Hepatocyte (in vitro differentiated cells): ENCODE results near the gene ALDH5A1.

Source experiments
- EZH2phosphoT487 ChIP-seq: fragments of 200-600 bp; sonication (generic); IDR thresholded peaks from one replicate; pipeline ENCODE4 v1.6.1; 2018; ENCODE audit warnings: antibody characterized with exemption, mild to moderate bottlenecking, low read depth, moderate library complexity; ENCODE audit not compliant: unreplicated experiment, severe bottlenecking
- TF ChIP-seq, protein P1 (sequence below): fragments of 200-600 bp; sonication (generic); IDR thresholded peaks from 2 replicates; pipeline ENCODE4 v1.5.1; 2016; ENCODE audit warnings: antibody characterized with exemption, mild to moderate bottlenecking; ENCODE audit not compliant: poor library complexity

DNA sequence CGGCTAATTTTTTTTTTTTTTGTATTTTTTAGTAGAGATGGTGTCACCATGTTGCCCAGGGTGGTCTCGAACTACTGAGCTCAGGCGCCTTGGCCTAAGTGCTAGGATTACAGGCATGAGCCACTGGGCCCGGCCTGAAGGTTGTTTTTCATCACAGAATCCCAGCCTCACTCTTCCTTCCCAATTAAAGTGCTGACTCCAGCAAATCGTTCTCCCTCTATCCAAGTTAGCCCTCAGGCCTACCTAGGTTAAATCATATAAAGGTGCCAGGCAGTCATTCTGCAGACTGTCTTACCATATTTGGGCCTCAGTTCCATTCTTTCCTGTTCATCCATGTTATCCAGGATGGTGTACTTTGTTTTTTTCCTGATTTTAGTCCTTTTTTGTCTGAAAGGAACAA is 56.4 kb downstream of the ALDH5A1 start:
- TF ChIP-seq, protein P1, sequence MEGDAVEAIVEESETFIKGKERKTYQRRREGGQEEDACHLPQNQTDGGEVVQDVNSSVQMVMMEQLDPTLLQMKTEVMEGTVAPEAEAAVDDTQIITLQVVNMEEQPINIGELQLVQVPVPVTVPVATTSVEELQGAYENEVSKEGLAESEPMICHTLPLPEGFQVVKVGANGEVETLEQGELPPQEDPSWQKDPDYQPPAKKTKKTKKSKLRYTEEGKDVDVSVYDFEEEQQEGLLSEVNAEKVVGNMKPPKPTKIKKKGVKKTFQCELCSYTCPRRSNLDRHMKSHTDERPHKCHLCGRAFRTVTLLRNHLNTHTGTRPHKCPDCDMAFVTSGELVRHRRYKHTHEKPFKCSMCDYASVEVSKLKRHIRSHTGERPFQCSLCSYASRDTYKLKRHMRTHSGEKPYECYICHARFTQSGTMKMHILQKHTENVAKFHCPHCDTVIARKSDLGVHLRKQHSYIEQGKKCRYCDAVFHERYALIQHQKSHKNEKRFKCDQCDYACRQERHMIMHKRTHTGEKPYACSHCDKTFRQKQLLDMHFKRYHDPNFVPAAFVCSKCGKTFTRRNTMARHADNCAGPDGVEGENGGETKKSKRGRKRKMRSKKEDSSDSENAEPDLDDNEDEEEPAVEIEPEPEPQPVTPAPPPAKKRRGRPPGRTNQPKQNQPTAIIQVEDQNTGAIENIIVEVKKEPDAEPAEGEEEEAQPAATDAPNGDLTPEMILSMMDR: no peak
- TF ChIP-seq EZH2phosphoT487: no peak
